ENCODE data around the gene IKBKG. TPM values are rescaled to one million over a fixed set of nuclear protein-coding genes. Genes with fewer than 3 reads are reported as not detected.

Gene IKBKG
- polyA plus RNA-seq, 1 donor (not counting 4 experiments of a cell fraction or from before 2014, with no cell fraction given), result 15.1 TPM

DNA sequence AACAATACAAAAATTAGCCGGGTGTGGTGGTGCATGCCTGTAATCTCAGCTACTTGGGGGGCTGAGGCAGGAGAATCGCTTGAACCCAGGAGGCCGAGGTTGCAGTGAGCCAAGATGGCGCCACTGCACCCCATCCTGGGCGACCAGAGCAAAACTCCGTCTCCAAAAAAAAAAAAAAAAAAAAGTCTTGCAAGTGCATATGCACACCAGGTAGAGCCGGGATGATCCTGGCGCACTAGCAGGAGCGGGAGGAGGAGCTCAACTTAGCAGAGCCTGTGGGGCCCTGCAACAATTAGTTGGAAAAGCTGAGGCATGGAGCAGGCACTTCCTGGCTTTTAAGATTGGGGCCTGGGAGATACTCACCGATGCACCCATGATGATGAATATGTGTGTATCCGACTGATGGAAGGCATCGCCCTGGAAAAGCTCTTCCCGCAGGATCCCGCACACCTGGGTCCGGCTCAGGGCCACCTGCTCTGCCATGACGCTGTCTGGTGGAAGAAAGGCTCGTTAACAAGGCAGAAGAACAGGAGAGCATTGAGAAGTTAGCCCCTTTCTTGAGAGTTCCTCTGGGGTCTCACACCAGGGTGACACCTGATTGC, 1.6 kb upstream of the IKBKG start:
- no peak for FAIRE-seq
- Histone ChIP-seq H3K27me3 (ENCODE audit: control insufficient read depth, extremely low read depth, insufficient read depth, low read length) (no peaks in the 10 kb centered on the region), H3K9ac (ENCODE audit: control insufficient read depth, extremely low read depth, insufficient read depth, low read length) (peak overlapping the region; percentile 76), H3K4me3 (ENCODE audit: control insufficient read depth in 2 of 3, extremely low read depth in 1 of 3, insufficient read depth in 2 of 3, low read depth in 1 of 3, low read length in 3 of 3) (peak overlapping the region; percentile 63 to 76 (median 67)), H3K27ac (ENCODE audit: control insufficient read depth, insufficient read depth, low read length) (no peak overlapping the region), H3K4me1 (ENCODE audit: control insufficient read depth, extremely low read depth, insufficient read depth, low read length) (peaks cover 38% of the 10 kb centered on the region), H2AFZ (ENCODE audit: control insufficient read depth, low read length) (no peak overlapping the region), H3K79me2 (ENCODE audit: control insufficient read depth, insufficient read depth, low read length) (peaks cover 36% of the 10 kb centered on the region), H3K9me3 (ENCODE audit: control insufficient read depth, low read depth, low read length) (no peaks in the 10 kb centered on the region), H3K9me1 (ENCODE audit: control insufficient read depth, extremely low read depth, insufficient read depth, low read length) (no peaks in the 10 kb centered on the region), H3K4me2 (ENCODE audit: control insufficient read depth, extremely low read depth, insufficient read depth, low read depth, low read length) (peak overlapping the region; percentile 83), H3K36me3 (ENCODE audit: control insufficient read depth in 2 of 2, extremely low read depth in 1 of 2, insufficient read depth in 2 of 2, low read length in 2 of 2) (peaks cover 1 to 3% of the 10 kb centered on the region in 2 experiments), H4K20me1 (ENCODE audit: control insufficient read depth, extremely low read depth, insufficient read depth, low read length) (peaks cover 3% of the 10 kb centered on the region)
- DNase-seq (ENCODE audit: low read depth, low spot score), result no peak
- dilution Hi-C loops (cut with MboI; ENCODE audit: extremely low pct_ligation_motif_present, low sequenced_read_pairs), result no loop called here
- no peak for TF ChIP-seq EZH2 (IDR thresholded peaks at IDR 0.05; ENCODE audit: low read length)
- TF ChIP-seq, protein P1, sequence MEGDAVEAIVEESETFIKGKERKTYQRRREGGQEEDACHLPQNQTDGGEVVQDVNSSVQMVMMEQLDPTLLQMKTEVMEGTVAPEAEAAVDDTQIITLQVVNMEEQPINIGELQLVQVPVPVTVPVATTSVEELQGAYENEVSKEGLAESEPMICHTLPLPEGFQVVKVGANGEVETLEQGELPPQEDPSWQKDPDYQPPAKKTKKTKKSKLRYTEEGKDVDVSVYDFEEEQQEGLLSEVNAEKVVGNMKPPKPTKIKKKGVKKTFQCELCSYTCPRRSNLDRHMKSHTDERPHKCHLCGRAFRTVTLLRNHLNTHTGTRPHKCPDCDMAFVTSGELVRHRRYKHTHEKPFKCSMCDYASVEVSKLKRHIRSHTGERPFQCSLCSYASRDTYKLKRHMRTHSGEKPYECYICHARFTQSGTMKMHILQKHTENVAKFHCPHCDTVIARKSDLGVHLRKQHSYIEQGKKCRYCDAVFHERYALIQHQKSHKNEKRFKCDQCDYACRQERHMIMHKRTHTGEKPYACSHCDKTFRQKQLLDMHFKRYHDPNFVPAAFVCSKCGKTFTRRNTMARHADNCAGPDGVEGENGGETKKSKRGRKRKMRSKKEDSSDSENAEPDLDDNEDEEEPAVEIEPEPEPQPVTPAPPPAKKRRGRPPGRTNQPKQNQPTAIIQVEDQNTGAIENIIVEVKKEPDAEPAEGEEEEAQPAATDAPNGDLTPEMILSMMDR (optimal IDR thresholded peaks at IDR 0.05 in 1 of 3, IDR thresholded peaks at IDR 0.05 in 1 of 3, conservative IDR thresholded peaks at IDR 0.05 in 1 of 3; ENCODE audit: extremely low read depth in 1 of 3, insufficient read depth in 2 of 3, low read length in 3 of 3), result no peak

DNA sequence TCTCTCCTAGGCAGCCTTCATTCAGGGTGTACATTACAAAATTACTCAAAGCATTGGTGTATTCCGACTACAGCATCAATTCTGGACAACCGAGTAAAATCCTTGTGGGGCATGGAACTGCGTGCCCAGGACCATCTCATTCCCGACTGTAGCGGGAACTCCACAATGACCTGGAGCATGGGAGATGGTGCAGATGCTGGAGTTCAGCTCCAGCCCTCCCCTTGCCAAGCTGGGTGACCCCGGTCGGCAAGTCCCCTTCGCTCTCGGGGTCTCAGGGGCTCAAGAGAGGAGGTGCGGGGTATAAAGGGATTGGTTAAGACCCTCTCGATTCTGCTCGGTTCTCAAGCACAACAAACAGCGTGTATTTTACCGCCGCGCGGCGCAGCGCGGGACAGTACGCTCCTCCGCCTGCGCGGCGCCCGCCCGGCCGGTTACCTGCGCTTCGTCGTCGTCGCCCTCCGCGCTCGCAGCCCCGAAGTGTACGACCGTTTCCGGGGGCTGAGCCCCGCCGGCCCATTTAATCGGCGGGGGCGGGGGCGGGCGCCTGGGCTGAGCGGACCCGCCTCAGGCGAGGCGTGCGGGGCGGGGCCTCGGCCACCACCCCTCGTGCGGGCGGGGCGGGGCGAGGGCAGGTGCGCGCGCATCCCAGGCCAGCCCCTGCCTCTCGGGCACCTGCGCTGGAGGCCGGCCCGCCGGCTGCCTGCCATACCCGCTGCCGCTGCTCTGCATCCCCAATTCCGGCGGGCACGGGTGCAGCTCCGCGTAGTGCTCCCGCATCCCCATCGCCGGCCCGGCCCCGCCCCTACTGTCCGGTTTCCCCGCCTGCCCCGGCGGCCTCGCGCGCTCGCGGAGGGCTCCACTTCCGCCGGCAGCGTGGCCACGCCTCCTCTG, 821 bp upstream of the IKBKG start, which contains the start of gene G6PD:
G6PD (minus strand) TSS at position 493 of the 891 bp plus-strand sequence. CDS start 691 bp downstream, outside the sequence.
- FAIRE-seq, result no peak
- Histone ChIP-seq H3K4me2 (ENCODE audit: control insufficient read depth, extremely low read depth, insufficient read depth, low read depth, low read length) (peak within 1 kb of the TSS; percentile 83), H3K79me2 (ENCODE audit: control insufficient read depth, insufficient read depth, low read length) (peaks cover 41% of the 10 kb centered on the region), H3K27me3 (ENCODE audit: control insufficient read depth, extremely low read depth, insufficient read depth, low read length) (no peaks in the 10 kb centered on the region), H2AFZ (ENCODE audit: control insufficient read depth, low read length) (peak within 1 kb of the TSS; percentile 49), H3K4me1 (ENCODE audit: control insufficient read depth, extremely low read depth, insufficient read depth, low read length) (peaks cover 29% of the 10 kb centered on the region), H3K4me3 (ENCODE audit: control insufficient read depth in 2 of 3, extremely low read depth in 1 of 3, insufficient read depth in 2 of 3, low read depth in 1 of 3, low read length in 3 of 3) (peak within 1 kb of the TSS; percentile 63 to 82 (median 79)), H3K9me1 (ENCODE audit: control insufficient read depth, extremely low read depth, insufficient read depth, low read length) (no peaks in the 10 kb centered on the region), H3K27ac (ENCODE audit: control insufficient read depth, insufficient read depth, low read length) (peak within 1 kb of the TSS; percentile 90), H3K9me3 (ENCODE audit: control insufficient read depth, low read depth, low read length) (no peaks in the 10 kb centered on the region), H4K20me1 (ENCODE audit: control insufficient read depth, extremely low read depth, insufficient read depth, low read length) (peaks cover 3% of the 10 kb centered on the region), H3K9ac (ENCODE audit: control insufficient read depth, extremely low read depth, insufficient read depth, low read length) (peak within 1 kb of the TSS; percentile 90), H3K36me3 (ENCODE audit: control insufficient read depth in 2 of 2, extremely low read depth in 1 of 2, insufficient read depth in 2 of 2, low read length in 2 of 2) (peaks cover 1 to 3% of the 10 kb centered on the region in 2 experiments)
- TF ChIP-seq, protein P1 (optimal IDR thresholded peaks at IDR 0.05 in 1 of 3, IDR thresholded peaks at IDR 0.05 in 1 of 3, conservative IDR thresholded peaks at IDR 0.05 in 1 of 3; ENCODE audit: extremely low read depth in 1 of 3, insufficient read depth in 2 of 3, low read length in 3 of 3), result no peak
- TF ChIP-seq EZH2 (IDR thresholded peaks at IDR 0.05; ENCODE audit: low read length), result no peak
- dilution Hi-C loops (cut with MboI; ENCODE audit: extremely low pct_ligation_motif_present, low sequenced_read_pairs), result no loop called here
- no peak for DNase-seq (ENCODE audit: low read depth, low spot score)
